T-helper 1 cell treated with Interleukin-12 subunit alpha and Interleukin-12 subunit beta and Interleukin-4 antibody, amounts not matched to agents 30 μg/mL and 1 μg/mL, for 36 hours (primary cell): ENCODE results near the gene SERPINA5.
"Not testable (repeated sequence)": the region's sequence is repeated elsewhere in the genome, so short reads cannot be mapped to it uniquely, and the experiment has no call there.

ENCODE experiments used
- H3K27ac Mint-ChIP-seq: one replicate; pipeline ENCODE4 v1.8.0; 2021; ENCODE audit warnings: mild to moderate bottlenecking, mixed read lengths
- H3K27me3 Mint-ChIP-seq: one replicate; pipeline ENCODE4 v1.8.0; 2021; ENCODE audit warnings: low read depth, mixed read lengths
- H3K36me3 Mint-ChIP-seq: one replicate; pipeline ENCODE4 v1.8.0; 2021; ENCODE audit warnings: low read depth, mixed read lengths
- H3K4me1 Mint-ChIP-seq: one replicate; pipeline ENCODE4 v1.8.0; 2021; ENCODE audit warnings: low read depth, mixed read lengths
- H3K4me3 Mint-ChIP-seq: one replicate; pipeline ENCODE4 v1.8.0; 2021; ENCODE audit warnings: mild to moderate bottlenecking, moderate library complexity, mixed read lengths
- H3K9me3 Mint-ChIP-seq: one replicate; pipeline ENCODE4 v1.8.0; 2021; ENCODE audit warnings: mixed read lengths

SERPINA5 gene

GRCh38 chr14:94630396-94630795 lies 49.2 kb downstream of the SERPINA5 start:
- Mint-ChIP-seq H3K27me3 (peaks cover 5% of the 10 kb centered on the region), H3K36me3 (no peaks in the 10 kb centered on the region), H3K27ac (no peak overlapping the region), H3K4me3 (no peak overlapping the region), H3K9me3 (no peaks in the 10 kb centered on the region), H3K4me1 (no peaks in the 10 kb centered on the region)

- H3K27me3 Mint-ChIP-seq: peaks cover 5% of the 10 kb centered on the region
- no peak overlapping the region for H3K27ac Mint-ChIP-seq
- H3K36me3 Mint-ChIP-seq: no peaks in the 10 kb centered on the region
Measured at GRCh38 chr14:94631050-94631449, 49.8 kb downstream of the SERPINA5 start.

GRCh38 chr14:94631536-94632304 lies 50.5 kb downstream of the SERPINA5 start:
- Mint-ChIP-seq H3K9me3 (no peaks in the 10 kb centered on the region), H3K27ac (no peak overlapping the region), H3K4me1 (no peaks in the 10 kb centered on the region), H3K36me3 (no peaks in the 10 kb centered on the region), H3K4me3 (no peak overlapping the region), H3K27me3 (peaks cover 5% of the 10 kb centered on the region)

More at GRCh38 chr14:94631050-94631449, 49.8 kb downstream of the SERPINA5 start:
- Mint-ChIP-seq H3K9me3 (no peaks in the 10 kb centered on the region), H3K4me1 (no peaks in the 10 kb centered on the region), H3K4me3 (no peak overlapping the region)

GRCh38 chr14:94632305-94632590 lies 51.0 kb downstream of the SERPINA5 start:
- Mint-ChIP-seq H3K27me3 (peaks cover 5% of the 10 kb centered on the region), H3K9me3 (no peaks in the 10 kb centered on the region)

GRCh38 chr14:94633121-94633520 lies 51.9 kb downstream of the SERPINA5 start:
- Mint-ChIP-seq H3K36me3 (no peaks in the 10 kb centered on the region), H3K27ac (no peak overlapping the region), H3K27me3 (peaks cover 5% of the 10 kb centered on the region), H3K4me3 (no peak overlapping the region), H3K9me3 (no peaks in the 10 kb centered on the region), H3K4me1 (no peaks in the 10 kb centered on the region)

More at GRCh38 chr14:94632305-94632590, 51.0 kb downstream of the SERPINA5 start:
- no peaks in the 10 kb centered on the region for H3K4me1 Mint-ChIP-seq
- no peak overlapping the region for H3K4me3 Mint-ChIP-seq
- no peaks in the 10 kb centered on the region for H3K36me3 Mint-ChIP-seq
- H3K27ac Mint-ChIP-seq: no peak overlapping the region

GRCh38 chr14:94635154-94635553 lies 53.9 kb downstream of the SERPINA5 start:
- Mint-ChIP-seq H3K4me3 (no peak overlapping the region), H3K27me3 (no peaks in the 10 kb centered on the region), H3K4me1 (no peaks in the 10 kb centered on the region), H3K27ac (no peak overlapping the region), H3K36me3 (no peaks in the 10 kb centered on the region), H3K9me3 (no peaks in the 10 kb centered on the region)

GRCh38 chr14:94636744-94637412 lies 55.7 kb downstream of the SERPINA5 start:
- no peaks in the 10 kb centered on the region for H3K4me1 Mint-ChIP-seq
- H3K4me3 Mint-ChIP-seq: no peak overlapping the region
- H3K27ac Mint-ChIP-seq: no peak overlapping the region
- H3K9me3 Mint-ChIP-seq: no peaks in the 10 kb centered on the region
- no peaks in the 10 kb centered on the region for H3K27me3 Mint-ChIP-seq
- no peaks in the 10 kb centered on the region for H3K36me3 Mint-ChIP-seq

- not testable (repeated sequence) for H3K4me1 Mint-ChIP-seq, H3K36me3 Mint-ChIP-seq, H3K9me3 Mint-ChIP-seq, H3K4me3 Mint-ChIP-seq, H3K27me3 Mint-ChIP-seq, H3K27ac Mint-ChIP-seq
Measured at GRCh38 chr14:94637814-94638213, 56.6 kb downstream of the SERPINA5 start.

GRCh38 chr14:94638339-94638738 lies 57.1 kb downstream of the SERPINA5 start:
- H3K9me3 Mint-ChIP-seq: no peaks in the 10 kb centered on the region
- H3K4me3 Mint-ChIP-seq: no peak overlapping the region
- H3K4me1 Mint-ChIP-seq: no peaks in the 10 kb centered on the region
- no peak overlapping the region for H3K27ac Mint-ChIP-seq
- no peaks in the 10 kb centered on the region for H3K36me3 Mint-ChIP-seq
- H3K27me3 Mint-ChIP-seq: no peaks in the 10 kb centered on the region

- no peaks in the 10 kb centered on the region for H3K9me3 Mint-ChIP-seq
- H3K27ac Mint-ChIP-seq: no peak overlapping the region
- no peak overlapping the region for H3K4me3 Mint-ChIP-seq
Measured at GRCh38 chr14:94638961-94639817, 58.0 kb downstream of the SERPINA5 start.

GRCh38 chr14:94640721-94641631 lies 59.8 kb downstream of the SERPINA5 start:
- Mint-ChIP-seq H3K27ac (no peak overlapping the region), H3K36me3 (no peaks in the 10 kb centered on the region), H3K27me3 (no peaks in the 10 kb centered on the region), H3K9me3 (no peaks in the 10 kb centered on the region), H3K4me1 (no peaks in the 10 kb centered on the region), H3K4me3 (no peak overlapping the region)

More at GRCh38 chr14:94638961-94639817, 58.0 kb downstream of the SERPINA5 start:
- Mint-ChIP-seq H3K27me3 (no peaks in the 10 kb centered on the region), H3K36me3 (no peaks in the 10 kb centered on the region), H3K4me1 (no peaks in the 10 kb centered on the region)

- Mint-ChIP-seq H3K4me1 (no peaks in the 10 kb centered on the region), H3K9me3 (no peaks in the 10 kb centered on the region), H3K4me3 (no peak overlapping the region), H3K27ac (no peak overlapping the region), H3K27me3 (no peaks in the 10 kb centered on the region), H3K36me3 (no peaks in the 10 kb centered on the region)
Measured at GRCh38 chr14:94641632-94641955, 60.4 kb downstream of the SERPINA5 start.
